NCI-H2196 (cell line): ENCODE measurements around the gene SDHB.

Experiments
- DNase-seq: peaks from one replicate; lab custom pipeline; 2025; ENCODE audit not compliant: unreplicated experiment; lab: John Stamatoyannopoulos, UW

SDHB gene

DNA sequence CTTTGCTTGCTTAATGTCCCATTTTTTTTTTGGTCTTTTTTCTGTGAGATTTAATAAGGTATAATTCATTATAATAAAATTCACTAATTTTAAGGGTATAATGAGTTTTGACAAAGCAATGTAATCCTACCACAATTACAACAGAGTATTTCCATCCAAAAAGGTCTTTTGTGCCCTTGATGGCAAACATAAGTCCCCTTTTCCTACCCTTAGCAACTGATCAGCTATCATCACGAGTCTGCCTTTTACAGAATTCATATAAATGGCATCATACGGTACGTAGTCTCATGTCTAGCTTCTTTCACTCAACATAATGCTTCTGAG, 7.5 kb downstream of the SDHB start:
- no peak for DNase-seq

DNA sequence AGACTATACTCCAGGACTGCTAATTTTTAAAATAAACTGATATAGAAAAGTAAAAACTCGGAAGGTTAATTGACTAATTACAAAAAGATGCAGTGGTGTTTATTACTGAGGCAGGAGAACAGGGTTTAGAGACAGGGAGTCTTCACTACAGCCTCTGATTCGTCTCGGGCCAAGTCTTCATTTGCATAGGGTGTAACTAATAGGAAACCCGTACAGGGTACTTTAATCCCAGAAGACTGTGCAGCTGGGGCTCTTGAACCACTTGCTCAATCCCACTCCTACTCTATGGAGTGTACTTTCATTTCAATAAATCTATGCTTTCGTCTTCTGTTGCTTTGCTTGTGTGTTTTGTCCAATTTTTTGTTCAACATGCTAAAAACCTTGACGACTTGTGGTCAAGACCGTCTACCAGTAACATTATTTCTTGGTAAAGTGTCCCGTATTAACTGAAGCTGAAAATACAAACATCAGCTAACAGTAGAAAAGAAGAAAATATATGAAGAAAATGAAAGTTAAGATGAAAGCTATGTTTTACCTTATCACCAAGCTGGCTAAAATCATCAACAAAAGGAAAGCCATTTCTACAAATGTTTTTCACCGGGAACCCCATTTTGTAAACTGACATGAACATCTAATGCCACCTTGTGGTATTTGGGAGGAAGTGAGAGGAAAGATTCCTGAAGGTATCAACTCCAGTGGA, 8.0 kb downstream of the SDHB start:
- DNase-seq = peak; percentile 60

DNA sequence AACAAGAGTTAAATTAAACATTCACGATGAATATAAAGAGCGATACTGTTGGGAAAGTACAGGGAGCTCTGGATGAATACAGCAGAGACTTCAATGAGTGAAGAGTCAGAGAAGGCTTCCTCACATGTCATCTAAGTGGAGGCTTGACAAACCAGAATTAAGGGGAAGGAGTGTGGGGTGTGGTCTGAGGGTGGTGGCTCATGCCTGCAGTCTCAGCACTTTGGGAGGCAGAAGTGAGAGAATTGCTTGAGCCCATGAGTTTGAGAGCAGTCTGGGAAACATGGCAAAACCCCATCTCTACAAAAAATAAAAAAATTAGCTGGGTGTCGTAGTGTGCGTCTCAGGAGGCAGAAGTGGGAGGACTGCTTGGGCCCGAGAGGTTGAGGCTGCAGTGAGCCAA, 8.7 kb downstream of the SDHB start:
- no peak for DNase-seq

GRCh38 chr1:17043676-17044075, 10.2 kb downstream of the SDHB start:
- DNase-seq = no peak

GRCh38 chr1:17040135-17040534, 13.7 kb downstream of the SDHB start:
- no peak for DNase-seq

DNA sequence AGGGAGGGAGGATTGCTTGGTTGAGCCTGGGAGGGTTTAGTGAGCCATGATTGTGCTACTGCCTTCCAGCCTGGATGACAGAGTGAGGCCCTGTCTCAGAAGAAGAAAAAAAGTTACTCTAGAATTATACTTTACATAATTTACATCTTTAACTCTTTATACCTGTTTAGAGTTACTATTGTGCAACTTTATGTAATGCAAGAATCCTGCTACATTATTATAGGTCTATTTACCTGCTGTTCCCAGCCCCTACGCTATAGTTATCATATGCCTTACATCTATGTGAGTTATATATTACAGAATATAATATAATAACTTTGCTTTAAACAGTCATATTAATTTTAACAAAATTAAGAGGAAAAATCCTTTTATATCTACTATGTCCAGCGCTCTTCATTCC, 14.3 kb downstream of the SDHB start:
- no peak for DNase-seq

DNA sequence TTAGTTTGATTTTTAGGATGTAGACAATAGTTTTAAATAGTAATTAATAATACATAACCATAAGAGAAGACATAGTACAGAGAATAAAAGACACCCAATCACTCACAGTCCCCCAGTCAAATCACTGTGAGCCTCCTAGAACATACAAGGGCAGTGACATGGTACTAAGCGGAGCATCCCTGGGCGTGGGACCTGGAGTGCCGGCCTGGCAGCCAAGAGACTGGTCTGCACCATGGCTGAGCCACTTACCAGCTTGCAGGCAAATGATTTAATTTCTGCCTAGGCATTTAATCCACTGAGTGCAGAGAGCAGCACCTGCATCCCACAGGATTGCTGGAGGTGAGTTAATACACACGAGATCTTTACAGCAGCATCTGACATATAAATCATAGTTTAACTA, 20.4 kb downstream of the SDHB start:
- no peak for DNase-seq

DNA sequence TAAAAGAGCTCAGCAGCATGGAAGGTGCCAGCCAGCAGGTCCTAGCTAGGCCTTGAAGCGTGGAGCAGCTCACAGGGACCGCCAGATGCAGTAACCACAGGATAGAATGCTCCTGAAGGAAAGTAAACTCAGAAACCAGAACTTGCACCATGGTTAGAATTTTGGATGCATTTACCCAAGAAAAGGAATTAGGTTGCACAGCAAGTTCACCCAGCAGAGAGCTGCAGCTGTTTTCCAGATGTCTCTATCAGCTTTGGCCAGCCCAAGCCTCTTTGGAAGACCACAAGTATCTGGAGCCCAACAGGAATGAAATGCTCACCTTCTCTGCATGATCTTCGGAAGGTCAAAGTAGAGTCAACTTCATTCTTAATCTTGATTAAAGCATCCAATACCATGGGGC, 21.1 kb downstream of the SDHB start:
- DNase-seq = no peak

DNA sequence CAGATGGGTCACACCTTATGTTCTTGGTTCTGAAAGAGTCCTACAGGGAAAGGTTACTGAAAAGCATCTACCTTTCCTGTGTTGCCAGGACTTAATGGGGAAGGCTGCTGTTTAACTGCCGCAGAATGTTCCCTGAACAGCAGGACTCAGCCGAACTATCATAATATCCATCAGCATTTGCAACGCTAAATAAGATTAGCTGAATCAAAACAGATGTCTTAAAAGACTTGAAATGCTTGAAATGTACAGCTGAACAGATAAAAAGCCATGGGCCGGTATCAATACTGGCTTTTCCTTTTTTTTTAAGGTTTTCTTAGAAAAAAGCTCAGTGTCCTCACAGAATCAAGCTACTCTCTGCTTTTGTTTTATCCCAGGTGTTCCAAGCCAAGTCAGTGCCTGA, 22.4 kb downstream of the SDHB start:
- DNase-seq = no peak

GRCh38 chr1:17030206-17030605, 23.6 kb downstream of the SDHB start:
- no peak for DNase-seq

GRCh38 chr1:17028662-17029188, 25.1 kb downstream of the SDHB start:
- no peak for DNase-seq

DNA sequence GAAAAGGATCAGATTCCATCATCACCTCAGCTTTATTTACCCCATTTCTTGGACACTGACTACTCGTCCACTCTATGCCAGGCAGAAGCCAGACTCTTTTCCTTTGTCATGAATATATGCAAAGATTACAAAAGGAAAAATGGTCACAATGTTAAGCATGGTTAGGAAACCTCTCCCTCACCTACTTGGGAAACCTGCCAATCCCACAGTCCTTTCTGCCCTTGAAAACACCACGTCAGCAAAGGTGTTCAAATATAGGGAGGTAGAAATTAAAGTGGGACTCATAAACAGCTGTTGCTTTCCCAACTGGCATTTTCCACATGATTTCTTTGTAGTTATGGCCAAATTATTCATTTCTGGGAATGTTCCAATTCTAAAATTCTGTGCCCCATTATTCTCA, 25.9 kb downstream of the SDHB start:
- peak; percentile 35 for DNase-seq

- no peak for DNase-seq
These were observed 26.4 kb downstream of the SDHB start for GRCh38 chr1:17027403-17027802.

DNA sequence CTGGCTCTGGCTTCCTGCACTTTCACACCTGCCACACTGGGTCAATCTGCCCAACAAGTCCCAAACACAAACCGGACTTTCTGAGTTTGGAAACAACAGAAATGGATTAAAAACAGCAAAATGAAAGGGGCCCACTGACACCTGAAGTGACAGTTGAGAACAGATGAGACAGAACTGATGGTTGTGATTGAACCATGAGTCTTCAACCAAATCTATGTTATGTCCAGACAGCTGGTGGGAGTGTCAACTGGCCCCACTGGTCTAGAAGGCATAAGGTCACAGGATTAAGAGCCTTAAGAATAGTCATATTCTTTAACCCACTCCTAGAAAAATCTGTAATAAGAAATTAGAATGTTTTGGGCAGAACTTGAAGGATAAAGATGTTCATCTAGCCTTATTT, 29.1 kb downstream of the SDHB start:
- DNase-seq = no peak

- DNase-seq = no peak
These were observed 30.3 kb downstream of the SDHB start for GRCh38 chr1:17023573-17023972.

DNA sequence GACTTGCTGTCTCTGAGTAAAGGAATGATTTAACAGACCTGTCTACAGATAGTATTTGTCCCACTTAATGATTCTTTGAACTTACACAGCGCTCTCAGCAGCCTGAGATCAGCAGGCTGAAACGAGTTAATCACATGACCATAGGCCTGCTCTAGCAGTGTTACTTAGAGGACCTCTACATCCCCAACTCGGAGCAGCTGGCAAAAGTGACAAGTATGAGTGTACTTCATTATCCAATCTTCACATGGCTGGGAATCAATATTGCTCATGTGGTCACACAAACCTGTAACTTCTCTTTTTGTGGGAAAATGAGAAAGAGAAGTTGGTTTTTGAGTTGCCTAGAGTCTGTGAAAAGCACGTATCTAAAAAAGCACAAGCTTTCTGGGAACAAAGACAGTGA, 30.7 kb downstream of the SDHB start:
- no peak for DNase-seq

GRCh38 chr1:17021896-17022295, 31.9 kb downstream of the SDHB start:
- no peak for DNase-seq

DNA sequence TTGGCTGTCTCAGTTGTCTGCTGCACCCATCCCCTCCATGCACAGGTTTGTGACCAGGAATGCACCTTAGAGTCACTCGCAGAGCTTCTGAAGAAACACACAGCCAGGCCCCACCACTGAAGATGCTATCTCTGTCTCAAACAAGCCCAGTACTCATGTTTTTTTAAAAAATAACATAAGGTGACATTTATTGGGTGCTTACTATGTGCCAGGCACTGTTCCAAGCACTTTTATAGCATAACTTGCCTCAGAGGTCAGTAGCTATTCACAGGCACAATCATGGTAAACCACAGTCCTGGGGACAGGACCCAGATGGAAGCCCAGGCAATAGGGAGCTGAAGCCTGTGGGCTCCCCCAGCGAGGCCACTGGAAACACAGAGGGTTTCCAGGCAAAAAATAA, 33.3 kb downstream of the SDHB start:
- no peak for DNase-seq

DNA sequence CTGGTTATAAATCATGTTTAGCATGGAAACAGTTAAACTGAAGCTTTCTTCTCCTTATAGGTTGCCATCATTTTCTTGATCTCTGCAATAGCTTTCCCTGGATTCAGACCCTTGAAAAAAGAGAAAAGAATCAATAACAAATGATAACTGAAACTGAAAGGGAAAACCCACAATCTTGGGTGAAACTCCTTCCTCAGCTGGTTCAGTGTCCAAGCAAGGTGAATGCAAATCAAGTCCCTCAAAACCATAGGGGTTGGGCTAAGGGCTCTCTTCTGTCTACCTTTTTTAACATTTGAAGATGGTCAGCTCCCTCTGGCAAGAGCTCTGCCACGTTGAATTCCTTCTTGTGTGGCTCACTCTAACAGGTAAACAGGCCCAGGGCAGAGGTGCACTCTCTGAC, 35.0 kb downstream of the SDHB start:
- DNase-seq = no peak

- DNase-seq = no peak
These were observed 36.4 kb downstream of the SDHB start for GRCh38 chr1:17017435-17017834.

DNA sequence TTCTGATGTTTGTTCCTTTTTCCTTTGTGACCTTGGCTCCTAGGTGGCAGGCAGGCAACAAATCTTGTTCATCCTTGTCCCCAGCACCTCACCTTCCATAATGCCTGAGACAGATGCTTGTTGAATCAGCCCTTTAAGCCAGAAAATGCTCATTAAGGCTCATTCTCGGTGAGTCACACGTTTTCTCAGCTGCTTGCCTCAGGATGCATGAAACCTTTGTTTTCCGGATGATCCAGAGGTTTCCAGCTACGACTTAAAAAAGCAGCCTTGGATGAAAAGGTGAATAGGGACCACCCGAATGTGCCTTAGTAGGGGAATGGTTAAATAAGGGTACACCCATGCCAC, 37.5 kb downstream of the SDHB start:
- DNase-seq = no peak

GRCh38 chr1:17014671-17015567, 38.9 kb downstream of the SDHB start:
- DNase-seq = no peak
